GM15510 (cell line): ENCODE results near the gene ARL8B.

Experiments
- POLR2A ChIP-seq: IDR thresholded peaks from 3 replicates; pipeline ENCODE4 v1.6.1; 2011; ENCODE audit warnings: borderline replicate concordance; ENCODE audit not compliant: insufficient read length; ENCODE audit errors: extremely low read depth

Gene ARL8B

GRCh38 chr3:5102532-5102931 lies 19.6 kb upstream of the ARL8B start:
- TF ChIP-seq POLR2A = no peak

- TF ChIP-seq POLR2A = no peak
Observed at GRCh38 chr3:5103743-5104142, 18.3 kb upstream of the ARL8B start.

GRCh38 chr3:5105050-5105449 lies 17.0 kb upstream of the ARL8B start:
- no peak for TF ChIP-seq POLR2A

- no peak for TF ChIP-seq POLR2A
Observed at GRCh38 chr3:5110337-5110736, 11.8 kb upstream of the ARL8B start.

GRCh38 chr3:5112043-5112442 lies 10.0 kb upstream of the ARL8B start:
- no peak for TF ChIP-seq POLR2A

GRCh38 chr3:5115506-5116162 lies 6.5 kb upstream of the ARL8B start:
- no peak for TF ChIP-seq POLR2A

- TF ChIP-seq POLR2A = no peak
Observed at GRCh38 chr3:5116538-5116937, 5.6 kb upstream of the ARL8B start.

GRCh38 chr3:5120446-5120845 lies 1.6 kb upstream of the ARL8B start:
- no peak for TF ChIP-seq POLR2A

GRCh38 chr3:5122741-5123706 lies 932 bp downstream of the ARL8B start:
- no peak for TF ChIP-seq POLR2A

GRCh38 chr3:5123937-5124336 lies 1.8 kb downstream of the ARL8B start:
- no peak for TF ChIP-seq POLR2A

- TF ChIP-seq POLR2A = no peak
Observed at GRCh38 chr3:5126586-5126985, 4.5 kb downstream of the ARL8B start.

- no peak for TF ChIP-seq POLR2A
Observed at GRCh38 chr3:5128849-5129248, 6.8 kb downstream of the ARL8B start.

- no peak for TF ChIP-seq POLR2A
Observed at GRCh38 chr3:5133239-5134018, 11.3 kb downstream of the ARL8B start.

GRCh38 chr3:5134019-5134391 lies 11.9 kb downstream of the ARL8B start:
- TF ChIP-seq POLR2A = no peak

- TF ChIP-seq POLR2A = no peak
Observed at GRCh38 chr3:5134499-5134898, 12.4 kb downstream of the ARL8B start.

- TF ChIP-seq POLR2A = no peak
Observed at GRCh38 chr3:5136211-5136918, 14.3 kb downstream of the ARL8B start.
